Lung (tissue), 12 donors: Measurements from ENCODE around the gene CRB2. TPM values are rescaled to one million over a fixed set of nuclear protein-coding genes. Genes with fewer than 3 reads are reported as not detected.

ENCODE experiments used
- ATAC-seq: fragments of 200-7000 bp; cut with Tn5 transposase; one replicate; pipeline ENCODE4 v1.9.1; 2020; ENCODE audit warnings: moderate number of reproducible peaks; ENCODE audit not compliant: insufficient read depth, low FRiP score
- DNase-seq, 3 donors: peaks; one replicate each; pipeline ENCODE4 v3.0.0-alpha.2; 2013 to 2017
- H3K27ac ChIP-seq, 2 donors: one replicate each; pipeline ENCODE4 v1.5.1; 2013; ENCODE audit warnings: mild to moderate bottlenecking in 2 of 2, moderate library complexity in 2 of 2, control low read depth in 1 of 2, inconsistent platforms in 1 of 2, low read depth in 1 of 2, low read length in 1 of 2
- H3K27me3 ChIP-seq, 3 donors: one replicate each; pipeline ENCODE4 v1.5.1; 2013; ENCODE audit warnings: low read length in 2 of 3; ENCODE audit not compliant: control insufficient read depth in 3 of 3, insufficient read depth in 3 of 3
- H3K36me3 ChIP-seq, 4 donors: one replicate each; pipeline ENCODE4 v1.5.1; 2013; ENCODE audit warnings: low read length in 4 of 4, mild to moderate bottlenecking in 1 of 4, moderate library complexity in 1 of 4; ENCODE audit not compliant: control insufficient read depth in 4 of 4, insufficient read depth in 4 of 4
- H3K4me1 ChIP-seq, 5 donors: one replicate each; pipeline ENCODE4 v1.5.1; 2013; ENCODE audit warnings: low read length in 5 of 5, mild to moderate bottlenecking in 2 of 5, moderate library complexity in 1 of 5; ENCODE audit not compliant: control insufficient read depth in 5 of 5, insufficient read depth in 5 of 5
- H3K4me3 ChIP-seq: one replicate; pipeline ENCODE4 v1.5.1; 2013; ENCODE audit warnings: mild to moderate bottlenecking, control low read depth, moderate library complexity
- H3K9ac ChIP-seq, 2 donors: one replicate each; pipeline ENCODE4 v1.5.1; 2013; ENCODE audit warnings: low read length in 2 of 2, control low read depth in 1 of 2; ENCODE audit not compliant: insufficient read depth in 1 of 2
- H3K9me3 ChIP-seq, 4 donors: one replicate each; pipeline ENCODE4 v1.5.1; 2013; ENCODE audit warnings: low read length in 3 of 4, mild to moderate bottlenecking in 1 of 4, moderate library complexity in 1 of 4; ENCODE audit not compliant: control insufficient read depth in 4 of 4, insufficient read depth in 3 of 4
- CTCF ChIP-seq: IDR thresholded peaks from 2 replicates; pipeline ENCODE4 v1.5.1; 2012; ENCODE audit warnings: mild to moderate bottlenecking; ENCODE audit errors: control extremely low read depth, extremely low read depth
- WGBS, 2 donors: extraction: QIAGEN DNeasy Blood & Tissue Kit; methylation state at CpG; one replicate each; pipeline ENCODE4 v1.1.7; 2013; 5-methylcytosine and 5-hydroxymethylcytosine counted together
- polyA plus RNA-seq, 2 donors: library from polyadenylated mRNA; stranded (reverse); fragments of 200-250 nt; gene quantifications; one replicate each; pipeline ENCODE4 v1.2.1, GENCODE V29; 2013
- total RNA-seq, 2 donors: library from RNA; depleted of rRNA in 1 of 2; stranded (reverse); fragments of >200 nt in 1 of 2; gene quantifications; one replicate each; pipeline ENCODE4 v1.2.1, GENCODE V29; 2014 to 2021
- donor health status: control.
- donor health status: control.
- donor health status: Bipolar disorder and iron deficiency.
- donor health status: healthy.
- donor health status: DM: yes; HTN: yes; CAD: no.

The CRB2 gene
- total and polyA plus RNA-seq, 4 donors, result 0.01 to 0.34 (median 0.21) TPM

GRCh38 chr9:123383512-123384170, 27.6 kb downstream of the CRB2 start:
- Histone ChIP-seq H3K9ac (no peak overlapping the region), H3K27me3 (no peaks in the 10 kb centered on the region), H3K27ac (no peak overlapping the region), H3K4me3 (no peak overlapping the region), H3K9me3 (no peaks in the 10 kb centered on the region), H3K4me1 (no peaks in the 10 kb centered on the region), H3K36me3 (peaks cover 0 to 4% (median 0%) of the 10 kb centered on the region in 4 donors)
- no peak for TF ChIP-seq CTCF
- WGBS, 2 donors, result 90 to 91% methylated on average over 27 of the region's 27 CpGs
- ATAC-seq (no peak), DNase-seq (no peak)

- TF ChIP-seq CTCF, result no peak
- H3K27me3 ChIP-seq, result no peaks in the 10 kb centered on the region
- peaks cover 0 to under 1% (median 0%) of the 10 kb centered on the region in 4 donors for H3K9me3 ChIP-seq
- ATAC-seq (no peak), DNase-seq (no peak)
- H3K9ac ChIP-seq, result no peak overlapping the region
- H3K4me3 ChIP-seq, result no peak overlapping the region
- WGBS, 2 donors, result 24 to 68% methylated on average over 14 of the region's 14 CpGs
- H3K4me1 ChIP-seq, result no peaks in the 10 kb centered on the region
- peaks cover 0 to 4% (median 0%) of the 10 kb centered on the region in 4 donors for H3K36me3 ChIP-seq
- H3K27ac ChIP-seq, result no peak overlapping the region
These were observed 31.7 kb downstream of the CRB2 start for GRCh38 chr9:123387686-123388085.

GRCh38 chr9:123389070-123389469, 33.1 kb downstream of the CRB2 start:
- Histone ChIP-seq H3K4me3 (no peak overlapping the region), H3K27ac (no peak overlapping the region), H3K9ac (no peak overlapping the region), H3K27me3 (no peaks in the 10 kb centered on the region), H3K36me3 (no peaks in the 10 kb centered on the region), H3K4me1 (no peaks in the 10 kb centered on the region), H3K9me3 (peaks cover 0 to 6% (median under 1%) of the 10 kb centered on the region in 4 donors)
- no peak for TF ChIP-seq CTCF
- 40 to 64% methylated on average over 10 of the region's 10 CpGs for WGBS, 2 donors
- no peak for ATAC-seq
- DNase-seq, result no peak

- Histone ChIP-seq H3K27me3 (no peaks in the 10 kb centered on the region), H3K9ac (no peak overlapping the region), H3K4me1 (peaks cover 0 to 3% (median 0%) of the 10 kb centered on the region in 5 donors), H3K4me3 (no peak overlapping the region), H3K9me3 (peaks cover 0 to 6% (median under 1%) of the 10 kb centered on the region in 4 donors), H3K27ac (no peak overlapping the region), H3K36me3 (no peaks in the 10 kb centered on the region)
- 82 to 83% methylated on average over 12 of the region's 12 CpGs for WGBS, 2 donors
- TF ChIP-seq CTCF, result no peak
- ATAC-seq (no peak), DNase-seq (no peak)
These were observed 33.7 kb downstream of the CRB2 start for GRCh38 chr9:123389698-123390097.
